CD14-positive monocyte (primary cell): ENCODE measurements around the gene KIFC3. TPM values are rescaled to one million over a fixed set of nuclear protein-coding genes. Genes with fewer than 3 reads are reported as not detected.

Experiments
- DNase-seq, 3 donors: peaks; one replicate each; pipeline ENCODE4 v3.0.0-alpha.2; 2011 to 2022
- H2AFZ ChIP-seq: 2 replicates; pipeline ENCODE4 v1.6.0; 2012; ENCODE audit warnings: mild to moderate bottlenecking, low read depth, low read length, inconsistent platforms; ENCODE audit not compliant: insufficient read depth, poor library complexity, severe bottlenecking
- H3K27ac ChIP-seq, 2 donors: 1 replicate in 1 of 2; 2 replicates in 1 of 2; pipeline ENCODE4 v1.5.1; 2012 to 2013; ENCODE audit warnings: low read length in 2 of 2, control low read depth in 1 of 2, inconsistent platforms in 1 of 2, low read depth in 1 of 2, mild to moderate bottlenecking in 1 of 2
- H3K27me3 ChIP-seq, 2 donors: one replicate each; pipeline versions ENCODE4 v1.6.0 to v1.6.1; 2011 to 2013; ENCODE audit warnings: low read length in 2 of 2; ENCODE audit not compliant: control insufficient read depth in 2 of 2, insufficient read depth in 2 of 2
- H3K36me3 ChIP-seq, 2 donors: replicated peaks in 1 of 2; 1 replicate in 1 of 2; 2 replicates in 1 of 2; pipeline versions ENCODE4 v1.5.1 to v1.6.1; 2012 to 2013; ENCODE audit warnings: low read length in 2 of 2, control low read depth in 1 of 2, inconsistent platforms in 1 of 2, mild to moderate bottlenecking in 1 of 2; ENCODE audit not compliant: insufficient read depth in 2 of 2, control insufficient read depth in 1 of 2
- H3K4me1 ChIP-seq, 2 donors: 1 replicate in 1 of 2; 2 replicates in 1 of 2; pipeline versions ENCODE4 v1.5.1 to v1.6.1; 2012 to 2013; ENCODE audit warnings: low read length in 2 of 2, control low read depth in 1 of 2, inconsistent platforms in 1 of 2, mild to moderate bottlenecking in 1 of 2, moderate library complexity in 1 of 2; ENCODE audit not compliant: insufficient read depth in 2 of 2, control insufficient read depth in 1 of 2
- H3K4me2 ChIP-seq: replicated peaks from 2 replicates; pipeline ENCODE3; 2012; ENCODE audit warnings: low read length, moderate library complexity, mild to moderate bottlenecking; ENCODE audit not compliant: poor library complexity, severe bottlenecking; ENCODE audit errors: extremely low read depth
- H3K4me3 ChIP-seq, 3 experiments: fragments of 200-600 bp in 1 of 3; sonication (generic) in 1 of 3; replicated peaks in 1 of 3; 1 replicate in 2 of 3; 2 replicates in 1 of 3; pipeline ENCODE4 v1.5.1; 2011 to 2013; ENCODE audit warnings: low read length in 3 of 3, mild to moderate bottlenecking in 3 of 3, control low read depth in 2 of 3, low read depth in 2 of 3, inconsistent platforms in 1 of 3, moderate library complexity in 1 of 3
- H3K79me2 ChIP-seq: 2 replicates; pipeline ENCODE4 v1.6.0; 2012; ENCODE audit warnings: mild to moderate bottlenecking, control low read depth, inconsistent platforms, low read length, moderate library complexity; ENCODE audit not compliant: insufficient read depth
- H3K9ac ChIP-seq: 2 replicates; pipeline ENCODE4 v1.6.0; 2017; ENCODE audit warnings: low read length, mild to moderate bottlenecking; ENCODE audit not compliant: insufficient read depth, poor library complexity, severe bottlenecking
- H3K9me3 ChIP-seq, 2 donors: replicated peaks in 1 of 2; 1 replicate in 1 of 2; 2 replicates in 1 of 2; pipeline versions ENCODE4 v1.5.1 to v1.6.1; 2012 to 2013; ENCODE audit warnings: low read length in 2 of 2, control low read depth in 1 of 2; ENCODE audit not compliant: control insufficient read depth in 1 of 2, insufficient read depth in 1 of 2
- H4K20me1 ChIP-seq: 2 replicates; pipeline ENCODE4 v1.6.0; 2012; ENCODE audit warnings: mild to moderate bottlenecking, low read length, control low read depth, moderate library complexity; ENCODE audit not compliant: insufficient read depth
- H3K27ac Mint-ChIP-seq, 7 donors: one replicate each; pipeline ENCODE4 v1.8.0; 2020; ENCODE audit warnings: mild to moderate bottlenecking in 7 of 7, mixed read lengths in 7 of 7, moderate library complexity in 6 of 7, inconsistent platforms in 2 of 7
- H3K27me3 Mint-ChIP-seq, 3 donors: one replicate each; pipeline ENCODE4 v1.8.0; 2021 to 2022; ENCODE audit warnings: low read depth in 3 of 3, mild to moderate bottlenecking in 3 of 3, mixed read lengths in 3 of 3, moderate library complexity in 3 of 3, inconsistent platforms in 1 of 3
- H3K36me3 Mint-ChIP-seq, 2 donors: one replicate each; pipeline ENCODE4 v1.8.0; 2020; ENCODE audit warnings: mixed read lengths in 2 of 2, inconsistent platforms in 1 of 2, mild to moderate bottlenecking in 1 of 2
- H3K4me1 Mint-ChIP-seq: one replicate; pipeline ENCODE4 v1.8.0; 2020; ENCODE audit warnings: mild to moderate bottlenecking, mixed read lengths
- H3K4me3 Mint-ChIP-seq, 2 donors: one replicate each; pipeline ENCODE4 v1.8.0; 2020; ENCODE audit warnings: mild to moderate bottlenecking in 2 of 2, mixed read lengths in 2 of 2, moderate library complexity in 1 of 2
- H3K9me3 Mint-ChIP-seq, 7 donors: one replicate each; pipeline ENCODE4 v1.8.0; 2020 to 2022; ENCODE audit warnings: mixed read lengths in 7 of 7, mild to moderate bottlenecking in 6 of 7, moderate library complexity in 6 of 7, inconsistent platforms in 2 of 7
- WGBS: methylation state at CpG from one replicate; pipeline ENCODE4 v1.1.5; 2013; ENCODE audit warnings: missing lambda C conversion rate; ENCODE audit not compliant: insufficient coverage; 5-methylcytosine and 5-hydroxymethylcytosine counted together
- intact Hi-C, 2 donors: fragments of 100-400 bp; cut with micrococcal nuclease; formaldehyde crosslinking; loops; one replicate each; pipeline versions ENCODE4 v1.15.0 to v1.15.1; 2023
- polyA plus RNA-seq, 3 donors: library from polyadenylated mRNA; depleted of rRNA in 1 of 3; unstranded in 2 of 3; stranded (reverse) in 1 of 3; fragments of 300-500 nt in 2 of 3; fragments of >200 nt in 1 of 3; fragmentation: Illumina TruSeq in 2 of 3; gene quantifications; 1 replicate in 2 of 3; 2 replicates in 1 of 3; pipeline ENCODE4 v1.2.3, GENCODE V29; 2012 to 2021
- TF ChIP-seq, protein P1 (sequence below): fragments of 200-600 bp; IDR thresholded peaks from one replicate; pipeline ENCODE4 v1.8.0; 2022; ENCODE audit warnings: antibody characterized with exemption, mild to moderate bottlenecking

The KIFC3 gene
- polyA plus RNA-seq, 3 donors: 0.24 to 1.7 TPM; not detected in 1

DNA sequence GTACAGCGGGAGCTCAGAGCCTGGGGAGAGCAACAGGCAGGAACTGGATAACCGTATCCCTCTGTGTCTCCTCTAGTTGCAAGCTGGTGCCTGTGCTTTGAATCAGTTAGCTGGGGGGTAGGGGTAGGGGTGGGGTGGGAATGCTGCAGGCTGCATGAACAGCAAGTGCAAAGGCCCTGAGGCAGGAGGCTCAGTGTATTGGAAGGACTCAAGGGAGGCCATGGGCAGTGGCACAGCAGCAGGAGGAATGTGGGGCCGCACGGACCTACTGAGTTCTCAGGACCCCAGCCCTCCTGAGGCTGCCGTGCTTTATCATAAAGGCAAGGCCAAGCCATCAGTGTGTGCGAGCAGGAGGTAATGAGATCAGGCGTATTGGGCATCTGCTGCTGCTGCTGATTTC lies 63.4 kb downstream of the KIFC3 start:
- Histone ChIP-seq H3K9me3 (no peaks in the 10 kb centered on the region), H4K20me1 (no peaks in the 10 kb centered on the region), H3K4me2 (no peak overlapping the region), H3K4me1 (peaks cover 19 to 22% of the 10 kb centered on the region in 2 donors), H3K9ac (no peak overlapping the region), H3K79me2 (no peaks in the 10 kb centered on the region), H3K27ac (no peak overlapping the region), H3K4me3 (no peak overlapping the region), H3K27me3 (no peaks in the 10 kb centered on the region), H2AFZ (no peak overlapping the region), H3K36me3 (peaks cover 12 to 26% of the 10 kb centered on the region in 2 donors)
- Mint-ChIP-seq H3K27ac (no peak overlapping the region), H3K4me3 (peak overlapping the region in 1 of 2 donors; percentile 37), H3K36me3 (peaks cover 18 to 32% of the 10 kb centered on the region in 2 donors), H3K9me3 (peaks cover 0 to 3% (median 0%) of the 10 kb centered on the region in 7 donors), H3K27me3 (peaks cover 0 to 2% (median 2%) of the 10 kb centered on the region in 3 donors), H3K4me1 (peaks cover 17% of the 10 kb centered on the region)
- TF ChIP-seq, protein P1, sequence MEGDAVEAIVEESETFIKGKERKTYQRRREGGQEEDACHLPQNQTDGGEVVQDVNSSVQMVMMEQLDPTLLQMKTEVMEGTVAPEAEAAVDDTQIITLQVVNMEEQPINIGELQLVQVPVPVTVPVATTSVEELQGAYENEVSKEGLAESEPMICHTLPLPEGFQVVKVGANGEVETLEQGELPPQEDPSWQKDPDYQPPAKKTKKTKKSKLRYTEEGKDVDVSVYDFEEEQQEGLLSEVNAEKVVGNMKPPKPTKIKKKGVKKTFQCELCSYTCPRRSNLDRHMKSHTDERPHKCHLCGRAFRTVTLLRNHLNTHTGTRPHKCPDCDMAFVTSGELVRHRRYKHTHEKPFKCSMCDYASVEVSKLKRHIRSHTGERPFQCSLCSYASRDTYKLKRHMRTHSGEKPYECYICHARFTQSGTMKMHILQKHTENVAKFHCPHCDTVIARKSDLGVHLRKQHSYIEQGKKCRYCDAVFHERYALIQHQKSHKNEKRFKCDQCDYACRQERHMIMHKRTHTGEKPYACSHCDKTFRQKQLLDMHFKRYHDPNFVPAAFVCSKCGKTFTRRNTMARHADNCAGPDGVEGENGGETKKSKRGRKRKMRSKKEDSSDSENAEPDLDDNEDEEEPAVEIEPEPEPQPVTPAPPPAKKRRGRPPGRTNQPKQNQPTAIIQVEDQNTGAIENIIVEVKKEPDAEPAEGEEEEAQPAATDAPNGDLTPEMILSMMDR: no peak
- no peak for DNase-seq
- intact Hi-C loops: loop anchor here (5.0 to 10.0 kb wide), 5 partner anchors 92 to 434 kb away; partner anchors contain the start of genes CFAP20 (in 1 of the 2), POLR2C (in 1 of the 2), USB1 (in 1 of the 2) and ZNF319 (in 1 of the 2)
- WGBS: 91% methylated on average over 7 of the region's 7 CpGs

DNA sequence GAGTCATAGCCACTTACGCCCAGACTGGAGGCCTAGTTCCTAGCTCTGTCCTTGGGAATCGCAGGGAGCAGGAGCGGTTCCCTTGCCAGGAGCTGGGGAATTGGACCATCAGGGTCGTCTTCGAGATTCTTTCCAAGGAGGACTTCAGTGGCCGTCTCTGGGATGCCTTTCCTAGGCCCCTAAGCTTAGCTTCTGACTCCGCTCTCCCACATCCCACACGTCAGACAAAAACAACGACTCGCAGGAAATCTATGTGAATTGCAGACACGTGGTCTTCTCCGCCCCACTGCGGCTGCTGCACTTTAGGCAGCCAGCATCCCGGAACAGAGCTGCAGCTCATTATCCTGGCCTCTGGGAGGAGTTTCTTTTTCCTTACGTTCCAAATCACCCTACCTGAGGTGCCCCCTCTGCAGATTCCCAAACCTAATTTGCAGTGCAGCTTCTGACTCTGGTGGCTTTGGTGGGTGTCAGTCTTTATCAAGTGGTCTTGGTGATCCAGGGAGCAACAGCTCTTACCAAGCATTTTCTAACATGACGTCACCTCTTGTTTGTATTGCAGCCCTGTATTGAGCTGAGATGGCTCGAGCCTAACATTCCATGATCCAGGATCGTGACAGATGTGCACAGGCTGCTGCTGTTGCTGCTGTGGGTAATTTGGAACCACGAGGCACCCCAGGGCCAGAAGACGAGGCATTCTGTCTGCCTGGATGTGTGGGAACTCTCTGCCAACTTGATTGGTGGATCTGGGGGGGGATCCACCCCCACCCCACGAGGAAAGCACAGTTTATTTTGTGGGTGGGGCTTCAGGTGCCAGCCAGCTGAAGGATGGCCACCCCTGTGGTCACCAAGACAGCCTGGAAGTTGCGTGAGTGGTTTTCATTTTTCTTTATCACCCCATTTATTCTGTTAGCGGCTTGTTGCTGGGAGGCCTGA lies 65.6 kb downstream of the KIFC3 start:
- TF ChIP-seq, protein P1: no peak
- Histone ChIP-seq H3K4me3 (peak overlapping the region; percentile 84 to 93 (median 91)), H3K36me3 (peaks cover 0 to 5% of the 10 kb centered on the region in 2 donors), H3K27me3 (no peaks in the 10 kb centered on the region), H4K20me1 (no peaks in the 10 kb centered on the region), H2AFZ (peak overlapping the region; percentile 91), H3K79me2 (no peaks in the 10 kb centered on the region), H3K27ac (peak overlapping the region; percentile 23 to 77), H3K9ac (peak overlapping the region; percentile 80), H3K4me2 (peak overlapping the region; percentile 99), H3K9me3 (no peaks in the 10 kb centered on the region), H3K4me1 (peaks cover 22 to 23% of the 10 kb centered on the region in 2 donors)
- Mint-ChIP-seq H3K36me3 (peaks cover 10 to 18% of the 10 kb centered on the region in 2 donors), H3K9me3 (peaks cover 0 to 8% (median 0%) of the 10 kb centered on the region in 7 donors), H3K4me1 (peaks cover 18% of the 10 kb centered on the region), H3K27ac (peak overlapping the region; percentile 72 to 97 (median 90)), H3K27me3 (peaks cover 0 to 3% (median 2%) of the 10 kb centered on the region in 3 donors), H3K4me3 (peak overlapping the region; percentile 96 to 98)
- intact Hi-C loops: loop anchor here (5.0 to 10.0 kb wide), 5 partner anchors 89 to 432 kb away; partner anchors contain the start of genes CFAP20 (in 1 of the 2), POLR2C (in 1 of the 2), USB1 (in 1 of the 2) and ZNF319 (in 1 of the 2)
- peak; percentile 12 to 28 (median 26) for DNase-seq
- WGBS: 8% methylated on average over 13 of the region's 23 CpGs
